C4-2B (cell line): ENCODE data around the gene KLRC3.

ENCODE experiments used
- CTCF ChIP-seq: fragments of 450-650 bp; conservative IDR thresholded peaks from 2 replicates; pipeline ENCODE4 v1.5.1; 2017; ENCODE audit warnings: mild to moderate bottlenecking
- ZFX ChIP-seq: fragments of 450-650 bp; IDR thresholded peaks from 2 replicates; pipeline ENCODE4 v1.6.1; 2017

- TF ChIP-seq CTCF (no peak), ZFX (no peak)
Observed at GRCh38 chr12:10457760-10458159, 37.4 kb upstream of the KLRC3 start.
